LNCAP (cell line): ENCODE data around the gene KCNK5.
A peak's percentile ranks its signal among the peaks of the same experiment; 100 is the strongest.

Experiments
- TF ChIP-seq, protein P1 (sequence below): fragments of 450-650 bp; IDR thresholded peaks from 2 replicates; pipeline ENCODE4 v1.5.1; 2017; ENCODE audit warnings: mild to moderate bottlenecking

KCNK5 gene

GRCh38 chr6:39194466-39194865 lies 34.8 kb downstream of the KCNK5 start:
- TF ChIP-seq, protein P1, sequence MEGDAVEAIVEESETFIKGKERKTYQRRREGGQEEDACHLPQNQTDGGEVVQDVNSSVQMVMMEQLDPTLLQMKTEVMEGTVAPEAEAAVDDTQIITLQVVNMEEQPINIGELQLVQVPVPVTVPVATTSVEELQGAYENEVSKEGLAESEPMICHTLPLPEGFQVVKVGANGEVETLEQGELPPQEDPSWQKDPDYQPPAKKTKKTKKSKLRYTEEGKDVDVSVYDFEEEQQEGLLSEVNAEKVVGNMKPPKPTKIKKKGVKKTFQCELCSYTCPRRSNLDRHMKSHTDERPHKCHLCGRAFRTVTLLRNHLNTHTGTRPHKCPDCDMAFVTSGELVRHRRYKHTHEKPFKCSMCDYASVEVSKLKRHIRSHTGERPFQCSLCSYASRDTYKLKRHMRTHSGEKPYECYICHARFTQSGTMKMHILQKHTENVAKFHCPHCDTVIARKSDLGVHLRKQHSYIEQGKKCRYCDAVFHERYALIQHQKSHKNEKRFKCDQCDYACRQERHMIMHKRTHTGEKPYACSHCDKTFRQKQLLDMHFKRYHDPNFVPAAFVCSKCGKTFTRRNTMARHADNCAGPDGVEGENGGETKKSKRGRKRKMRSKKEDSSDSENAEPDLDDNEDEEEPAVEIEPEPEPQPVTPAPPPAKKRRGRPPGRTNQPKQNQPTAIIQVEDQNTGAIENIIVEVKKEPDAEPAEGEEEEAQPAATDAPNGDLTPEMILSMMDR: no peak

GRCh38 chr6:39193201-39193791 lies 36.0 kb downstream of the KCNK5 start:
- TF ChIP-seq, protein P1: no peak

DNA sequence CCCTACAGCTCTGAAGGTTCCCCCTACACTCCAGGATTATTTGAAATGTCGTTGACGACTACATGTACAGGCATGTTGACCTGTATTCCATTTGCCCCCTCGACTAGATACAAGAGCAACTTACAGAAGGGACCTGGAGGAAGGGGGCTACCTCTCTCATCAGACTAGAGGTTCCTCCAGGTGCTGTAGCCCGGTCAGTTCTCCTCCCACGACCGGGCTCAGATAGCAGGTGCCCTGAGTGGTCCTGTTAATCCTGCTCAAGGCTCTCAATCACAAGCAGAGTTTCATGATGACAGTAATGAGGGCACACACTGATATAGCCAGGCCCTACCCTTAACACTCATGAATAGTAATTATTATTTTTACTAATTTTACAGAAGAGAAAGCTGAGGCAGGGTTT lies 36.5 kb downstream of the KCNK5 start:
- TF ChIP-seq, protein P1: no peak

- TF ChIP-seq, protein P1: no peak
These were observed 37.9 kb downstream of the KCNK5 start for GRCh38 chr6:39191236-39191930.

DNA sequence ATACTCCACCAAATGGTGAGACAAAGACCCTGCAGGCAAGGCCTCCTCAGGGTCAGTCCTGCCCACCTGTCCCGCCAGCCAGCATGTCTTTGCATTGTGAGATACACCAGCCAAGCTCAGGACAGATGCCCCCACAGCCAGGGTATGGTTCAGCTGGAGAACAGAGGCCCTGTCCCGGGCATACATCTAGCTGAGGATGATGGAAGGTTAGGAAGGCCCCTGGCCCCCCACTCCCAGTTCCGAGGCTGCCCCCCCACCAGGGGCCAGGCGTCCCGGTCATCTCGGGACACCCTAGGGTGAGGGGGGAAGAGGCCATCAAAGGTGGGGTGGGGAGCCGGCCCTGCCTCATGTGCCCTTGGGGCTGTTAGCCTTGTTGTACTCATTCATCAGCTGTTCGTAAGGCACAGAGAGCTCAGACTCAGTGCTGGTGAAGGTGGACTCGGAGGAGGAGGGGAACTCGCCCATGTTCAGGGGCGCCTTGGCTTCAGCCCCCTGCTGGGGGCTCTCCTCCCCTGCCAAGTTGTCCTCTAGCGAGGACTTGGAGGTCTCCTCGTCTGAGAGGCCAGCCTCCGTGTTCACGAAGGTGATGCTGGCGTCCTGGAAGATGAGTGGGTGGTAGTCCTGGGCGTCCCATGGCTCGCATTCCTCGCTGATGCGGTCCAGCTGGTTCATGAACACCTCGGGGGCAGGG lies 38.6 kb downstream of the KCNK5 start:
- TF ChIP-seq, protein P1: no peak

GRCh38 chr6:39189915-39190544 lies 39.2 kb downstream of the KCNK5 start:
- TF ChIP-seq, protein P1: peak; percentile 48; the same call in 1 of the 2 replicates

GRCh38 chr6:39189131-39189530 lies 40.1 kb downstream of the KCNK5 start:
- TF ChIP-seq, protein P1: no peak
